MCF 10A (cell line): ENCODE results near the gene KIF17. TPM values are rescaled to one million over a fixed set of nuclear protein-coding genes. Genes with fewer than 3 reads are reported as not detected.

Source experiments
- BruUV-seq: library from RNA; stranded (reverse); fragments of 400-500 nt; replicated peaks from 2 replicates; lab custom pipeline; 2021; lab: Mats Ljungman, UMichigan
- CTCF ChIA-PET: fragments of 300-600 bp; sonication (Branson Sonifier 250); formaldehyde crosslinking; extraction: SDS; loops from one replicate; lab custom pipeline; 2021; ENCODE audit warnings: antibody characterized with exemption, inconsistent platforms; lab: Yijun Ruan, JAX
- POLR2A ChIA-PET: fragments of 300-600, 350-650 bp; sonication (Branson Sonifier 250); formaldehyde crosslinking; extraction: SDS; loops from one replicate; lab custom pipeline; 2020; ENCODE audit warnings: antibody characterized with exemption, inconsistent platforms; lab: Yijun Ruan, JAX
- DNase-seq: peaks from one replicate; pipeline ENCODE4 v3.0.0-alpha.2; 2018; ENCODE audit not compliant: unreplicated experiment
- H3K27ac Mint-ChIP-seq: one replicate; pipeline ENCODE4 v1.8.0; 2022; ENCODE audit warnings: mild to moderate bottlenecking, low read depth, mixed read lengths; ENCODE audit not compliant: unreplicated experiment
- H3K27me3 Mint-ChIP-seq: one replicate; pipeline ENCODE4 v1.8.0; 2022; ENCODE audit warnings: mixed read lengths; ENCODE audit not compliant: insufficient read depth, unreplicated experiment
- H3K36me3 Mint-ChIP-seq: one replicate; pipeline ENCODE4 v1.8.0; 2022; ENCODE audit warnings: mild to moderate bottlenecking, moderate library complexity, mixed read lengths; ENCODE audit not compliant: insufficient read depth, unreplicated experiment
- H3K4me1 Mint-ChIP-seq: one replicate; pipeline ENCODE4 v1.8.0; 2022; ENCODE audit warnings: mixed read lengths; ENCODE audit not compliant: insufficient read depth, unreplicated experiment
- H3K4me3 Mint-ChIP-seq: one replicate; pipeline ENCODE4 v1.8.0; 2022; ENCODE audit warnings: mild to moderate bottlenecking, moderate library complexity, mixed read lengths; ENCODE audit not compliant: unreplicated experiment
- H3K9me3 Mint-ChIP-seq: one replicate; pipeline ENCODE4 v1.8.0; 2022; ENCODE audit warnings: mixed read lengths; ENCODE audit not compliant: unreplicated experiment
- intact Hi-C: fragments of 100-400 bp; cut with micrococcal nuclease; formaldehyde crosslinking; loops from 2 replicates; pipeline ENCODE4 v1.14.1; 2022
- total RNA-seq: library from RNA; stranded (reverse); gene quantifications from 2 replicates; pipeline ENCODE4 v1.2.3, GENCODE V29; 2022
- TF ChIP-seq, protein P1 (sequence below): fragments of 200-600 bp; IDR thresholded peaks from one replicate; pipeline ENCODE4 v1.8.0; 2022; ENCODE audit warnings: antibody characterized with exemption, mild to moderate bottlenecking; ENCODE audit not compliant: unreplicated experiment

Gene KIF17
- total RNA-seq, 1 experiment from 2014 or later: 0.19 TPM

- no peak overlapping the region for H3K4me3 Mint-ChIP-seq
- H3K36me3 Mint-ChIP-seq: no peaks in the 10 kb centered on the region
- no peak for DNase-seq
- CTCF ChIA-PET: interaction anchor here (1.2 kb wide), 1 partner anchor 24 kb away, joined by 5 read pairs; no protein-coding TSS in a partner anchor
- TF ChIP-seq, protein P1, sequence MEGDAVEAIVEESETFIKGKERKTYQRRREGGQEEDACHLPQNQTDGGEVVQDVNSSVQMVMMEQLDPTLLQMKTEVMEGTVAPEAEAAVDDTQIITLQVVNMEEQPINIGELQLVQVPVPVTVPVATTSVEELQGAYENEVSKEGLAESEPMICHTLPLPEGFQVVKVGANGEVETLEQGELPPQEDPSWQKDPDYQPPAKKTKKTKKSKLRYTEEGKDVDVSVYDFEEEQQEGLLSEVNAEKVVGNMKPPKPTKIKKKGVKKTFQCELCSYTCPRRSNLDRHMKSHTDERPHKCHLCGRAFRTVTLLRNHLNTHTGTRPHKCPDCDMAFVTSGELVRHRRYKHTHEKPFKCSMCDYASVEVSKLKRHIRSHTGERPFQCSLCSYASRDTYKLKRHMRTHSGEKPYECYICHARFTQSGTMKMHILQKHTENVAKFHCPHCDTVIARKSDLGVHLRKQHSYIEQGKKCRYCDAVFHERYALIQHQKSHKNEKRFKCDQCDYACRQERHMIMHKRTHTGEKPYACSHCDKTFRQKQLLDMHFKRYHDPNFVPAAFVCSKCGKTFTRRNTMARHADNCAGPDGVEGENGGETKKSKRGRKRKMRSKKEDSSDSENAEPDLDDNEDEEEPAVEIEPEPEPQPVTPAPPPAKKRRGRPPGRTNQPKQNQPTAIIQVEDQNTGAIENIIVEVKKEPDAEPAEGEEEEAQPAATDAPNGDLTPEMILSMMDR: no peak
- no peak overlapping the region for H3K27ac Mint-ChIP-seq
- H3K27me3 Mint-ChIP-seq: no peaks in the 10 kb centered on the region
- POLR2A ChIA-PET: no interaction called here
- no TSS peak for BruUV-seq
- H3K9me3 Mint-ChIP-seq: no peaks in the 10 kb centered on the region
- intact Hi-C loops: no loop called here
- H3K4me1 Mint-ChIP-seq: no peaks in the 10 kb centered on the region
Observed at GRCh38 chr1:20672265-20672632, 45.6 kb downstream of the KIF17 start.

DNA sequence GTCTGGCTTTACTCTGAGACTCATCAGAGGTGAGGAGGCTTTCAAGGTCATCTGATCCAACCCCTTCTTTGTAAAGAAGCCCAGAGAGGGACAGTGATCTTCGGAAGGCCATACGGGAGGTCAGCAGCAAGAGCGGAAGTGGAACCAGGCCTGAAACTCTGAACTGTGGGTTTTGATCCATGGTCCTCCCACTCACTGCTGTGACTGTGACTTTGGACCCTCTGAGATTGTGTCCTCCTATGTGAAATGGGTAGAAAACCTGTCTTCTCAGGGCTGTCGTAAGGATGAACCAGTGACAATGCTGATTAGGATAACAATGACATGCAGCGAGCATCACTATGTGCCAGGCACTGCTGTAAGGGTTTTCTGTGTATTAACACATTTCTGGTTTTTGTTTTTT lies 46.9 kb downstream of the KIF17 start:
- Mint-ChIP-seq H3K36me3 (no peaks in the 10 kb centered on the region), H3K4me3 (no peak overlapping the region), H3K4me1 (no peaks in the 10 kb centered on the region), H3K27me3 (no peaks in the 10 kb centered on the region), H3K9me3 (no peaks in the 10 kb centered on the region), H3K27ac (no peak overlapping the region)
- ChIA-PET POLR2A (no interaction called here), CTCF (interaction anchor here (0.6 kb wide), 1 partner anchor 178 kb away, joined by 3 read pairs; no protein-coding TSS in a partner anchor)
- no TSS peak for BruUV-seq
- TF ChIP-seq, protein P1: no peak
- no peak for DNase-seq
- intact Hi-C loops: no loop called here

DNA sequence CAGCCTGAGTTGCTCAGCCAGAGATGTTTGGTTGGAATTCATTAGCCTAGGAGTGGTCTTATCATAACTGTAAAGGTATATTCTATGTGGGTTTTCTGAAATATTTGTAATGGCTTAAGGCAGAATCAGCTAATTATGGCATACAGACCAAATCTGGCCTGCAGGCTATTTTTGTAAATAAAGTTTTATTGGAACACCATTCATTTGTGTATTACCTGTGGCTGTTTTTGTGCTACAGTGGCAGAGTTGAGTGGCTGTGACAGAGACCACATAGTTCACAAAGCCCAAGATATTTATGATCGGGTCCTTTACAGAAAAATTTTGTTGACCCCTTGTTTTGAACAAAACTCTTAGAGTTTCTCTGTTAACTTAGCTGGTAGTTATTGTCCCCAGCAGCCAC lies 49.2 kb downstream of the KIF17 start:
- TF ChIP-seq, protein P1: no peak
- H3K36me3 Mint-ChIP-seq: no peaks in the 10 kb centered on the region
- H3K4me1 Mint-ChIP-seq: no peaks in the 10 kb centered on the region
- CTCF ChIA-PET: interaction anchor here (0.6 to 2.0 kb wide), 4 partner anchors 28 to 615 kb away, joined by 3 to 4 read pairs (median 3); no protein-coding TSS in a partner anchor
- POLR2A ChIA-PET: interaction anchor here (0.6 kb wide), 1 partner anchor 123 kb away, joined by 3 read pairs; no protein-coding TSS in a partner anchor
- no peaks in the 10 kb centered on the region for H3K9me3 Mint-ChIP-seq
- no peaks in the 10 kb centered on the region for H3K27me3 Mint-ChIP-seq
- BruUV-seq: no TSS peak
- no peak overlapping the region for H3K4me3 Mint-ChIP-seq
- intact Hi-C loops: no loop called here
- no peak overlapping the region for H3K27ac Mint-ChIP-seq
- DNase-seq: no peak

DNA sequence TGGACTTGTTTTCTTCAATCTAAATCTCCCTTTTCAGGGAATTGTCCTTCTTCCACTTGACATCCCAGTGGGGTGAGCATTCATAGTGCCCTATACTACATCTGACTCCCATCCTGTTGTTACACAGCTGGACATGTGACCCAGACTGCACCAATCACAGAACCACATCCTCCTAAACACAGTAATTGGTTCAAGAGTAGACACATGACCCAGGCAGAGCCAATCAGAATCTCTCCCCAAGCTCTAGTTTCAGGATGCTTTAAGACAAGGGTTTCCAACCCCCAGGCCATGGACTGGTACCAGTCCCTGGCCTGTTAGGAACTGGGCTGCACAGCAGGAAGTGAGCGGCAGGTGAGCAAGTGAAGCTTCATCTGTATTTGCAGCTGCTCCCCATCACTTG lies 51.0 kb downstream of the KIF17 start:
- Mint-ChIP-seq H3K27me3 (no peaks in the 10 kb centered on the region), H3K9me3 (no peaks in the 10 kb centered on the region), H3K4me1 (peaks cover 11% of the 10 kb centered on the region), H3K27ac (no peak overlapping the region), H3K4me3 (no peak overlapping the region), H3K36me3 (no peaks in the 10 kb centered on the region)
- DNase-seq: peak; percentile 10
- CTCF ChIA-PET: interaction anchor here (0.5 kb wide), 2 partner anchors 67 to 145 kb away, joined by 3 read pairs; no protein-coding TSS in a partner anchor
- POLR2A ChIA-PET: interaction anchor here (1.1 kb wide), 1 partner anchor 119 kb away, joined by 3 read pairs; no protein-coding TSS in a partner anchor
- no TSS peak for BruUV-seq
- intact Hi-C loops: no loop called here
- TF ChIP-seq, protein P1: no peak
